DND-41 (cell line): ENCODE measurements around the gene ASCC2.

Experiments
- ATAC-seq: fragments of 200-7000 bp; cut with Tn5 transposase; 3 replicates; pipeline ENCODE4 v1.9.1; 2021; ENCODE audit warnings: low read depth; ENCODE audit not compliant: insufficient read depth
- DNase-seq: peaks from one replicate; pipeline ENCODE4 v3.0.0-alpha.2; 2020
- H2AFZ ChIP-seq: 2 replicates; pipeline ENCODE4 v1.6.0; 2012; ENCODE audit warnings: low read depth, low read length
- H3K27ac ChIP-seq: 2 replicates; pipeline ENCODE4 v1.5.1; 2012; ENCODE audit warnings: low read length, inconsistent platforms
- H3K27me3 ChIP-seq: fragments of 200-600 bp; sonication (generic); 2 replicates; pipeline ENCODE4 v1.6.0; 2012; ENCODE audit warnings: low read length, mild to moderate bottlenecking, inconsistent platforms; ENCODE audit not compliant: insufficient read depth, poor library complexity
- H3K36me3 ChIP-seq: 2 replicates; pipeline ENCODE4 v1.5.1; 2012; ENCODE audit warnings: low read length, inconsistent platforms; ENCODE audit not compliant: insufficient read depth
- H3K4me1 ChIP-seq: 2 replicates; pipeline ENCODE4 v1.5.1; 2012; ENCODE audit warnings: mild to moderate bottlenecking, low read length; ENCODE audit not compliant: insufficient read depth
- H3K4me2 ChIP-seq: 2 replicates; pipeline ENCODE4 v1.6.0; 2012; ENCODE audit warnings: mild to moderate bottlenecking, moderate library complexity, low read length, inconsistent platforms; ENCODE audit not compliant: insufficient read depth
- H3K4me3 ChIP-seq, 2 experiments: fragments of 200-600 bp in 1 of 2; shearing (Covaris generic) in 1 of 2; 2 replicates each; pipeline ENCODE4 v1.5.1; 2012 to 2016; ENCODE audit warnings: inconsistent platforms in 2 of 2, low read length in 2 of 2, mild to moderate bottlenecking in 2 of 2, low read depth in 1 of 2, moderate library complexity in 1 of 2
- H3K79me2 ChIP-seq: 2 replicates; pipeline ENCODE4 v1.6.0; 2012; ENCODE audit warnings: low read length, inconsistent platforms; ENCODE audit not compliant: insufficient read depth
- H3K9ac ChIP-seq: 2 replicates; pipeline ENCODE4 v1.6.0; 2012; ENCODE audit warnings: low read depth, mild to moderate bottlenecking, inconsistent platforms, low read length, moderate library complexity
- H3K9me3 ChIP-seq: 2 replicates; pipeline ENCODE4 v1.5.1; 2012; ENCODE audit warnings: low read length, moderate library complexity, mild to moderate bottlenecking, inconsistent platforms; ENCODE audit not compliant: insufficient read depth, severe bottlenecking
- H4K20me1 ChIP-seq: 2 replicates; pipeline ENCODE4 v1.6.0; 2012; ENCODE audit warnings: low read length; ENCODE audit not compliant: insufficient read depth
- CTCF ChIP-seq: IDR thresholded peaks from 2 replicates; pipeline ENCODE4 v1.5.1; 2012; ENCODE audit warnings: borderline replicate concordance, low read length, moderate library complexity, mild to moderate bottlenecking; ENCODE audit not compliant: poor library complexity, severe bottlenecking; ENCODE audit errors: extremely low read depth
- EZH2 ChIP-seq: IDR thresholded peaks from 3 replicates; pipeline ENCODE4 v1.6.1; 2012; ENCODE audit warnings: borderline replicate concordance, low read depth, mild to moderate bottlenecking, moderate library complexity, low read length, inconsistent platforms; ENCODE audit not compliant: severe bottlenecking

The ASCC2 gene

GRCh38 chr22:29797351-29797750 lies 40.7 kb downstream of the ASCC2 start:
- TF ChIP-seq CTCF (no peak), EZH2 (no peak)
- H3K4me2 ChIP-seq: no peak overlapping the region
- no peak overlapping the region for H2AFZ ChIP-seq
- peaks cover 9% of the 10 kb centered on the region; the same call in 1 of the 2 replicates for H4K20me1 ChIP-seq
- peaks cover 88% of the 10 kb centered on the region for H3K36me3 ChIP-seq
- no peak overlapping the region for H3K27ac ChIP-seq
- no peaks in the 10 kb centered on the region for H3K27me3 ChIP-seq
- H3K9ac ChIP-seq: no peak overlapping the region
- no peak overlapping the region for H3K4me3 ChIP-seq
- ATAC-seq: peak; percentile 27; the same call in 1 of the 3 replicates
- peak; percentile 12 for DNase-seq
- no peaks in the 10 kb centered on the region for H3K9me3 ChIP-seq
- H3K4me1 ChIP-seq: peaks cover 15% of the 10 kb centered on the region
- H3K79me2 ChIP-seq: no peaks in the 10 kb centered on the region

GRCh38 chr22:29795663-29796062 lies 42.4 kb downstream of the ASCC2 start:
- Histone ChIP-seq H4K20me1 (peaks cover 9% of the 10 kb centered on the region; the same call in 1 of the 2 replicates), H3K9me3 (no peaks in the 10 kb centered on the region), H3K27ac (no peak overlapping the region), H3K36me3 (peaks cover 87% of the 10 kb centered on the region), H3K4me2 (no peak overlapping the region), H3K4me3 (no peak overlapping the region), H3K79me2 (no peaks in the 10 kb centered on the region), H3K9ac (no peak overlapping the region), H3K27me3 (no peaks in the 10 kb centered on the region), H3K4me1 (peaks cover 15% of the 10 kb centered on the region), H2AFZ (no peak overlapping the region)
- no peak for ATAC-seq
- no peak for DNase-seq
- TF ChIP-seq EZH2: no peak

- 0 out of 2 replicates have a peak, but pooled peaks cover 9% of the 10 kb centered on the region for H4K20me1 ChIP-seq
- peaks cover 2% of the 10 kb centered on the region for H3K4me1 ChIP-seq
- no peak for DNase-seq
- no peaks in the 10 kb centered on the region for H3K9me3 ChIP-seq
- no peak overlapping the region for H3K9ac ChIP-seq
- H3K4me2 ChIP-seq: no peak overlapping the region
- H3K36me3 ChIP-seq: peaks cover 87% of the 10 kb centered on the region
- no peak for ATAC-seq
- no peak overlapping the region for H2AFZ ChIP-seq
- H3K27ac ChIP-seq: no peak overlapping the region
- no peaks in the 10 kb centered on the region for H3K27me3 ChIP-seq
- no peaks in the 10 kb centered on the region for H3K79me2 ChIP-seq
- H3K4me3 ChIP-seq: no peak overlapping the region
- TF ChIP-seq CTCF (no peak), EZH2 (no peak)
Observed at GRCh38 chr22:29793396-29793795, 44.7 kb downstream of the ASCC2 start.

GRCh38 chr22:29790061-29790460 lies 48.0 kb downstream of the ASCC2 start:
- Histone ChIP-seq H3K27ac (no peak overlapping the region), H3K79me2 (no peaks in the 10 kb centered on the region), H3K9me3 (no peaks in the 10 kb centered on the region), H3K27me3 (no peaks in the 10 kb centered on the region), H3K9ac (no peak overlapping the region), H4K20me1 (0 out of 2 replicates have a peak, but pooled peaks cover 3% of the 10 kb centered on the region), H3K4me2 (no peak overlapping the region), H3K4me3 (no peak overlapping the region), H2AFZ (no peak overlapping the region), H3K4me1 (no peaks in the 10 kb centered on the region), H3K36me3 (peaks cover 69% of the 10 kb centered on the region)
- no peak for ATAC-seq
- no peak for TF ChIP-seq EZH2
- TF ChIP-seq CTCF: no peak
- no peak for DNase-seq
